Measurements from ENCODE around the gene GREM2.

- no peak for TF ChIP-seq CTCF (IDR thresholded peaks at IDR 0.05; ENCODE audit: extremely low read depth in 1 of 2, insufficient read depth in 1 of 2, low read depth in 1 of 2, low read length in 2 of 2)
- no peak for TF ChIP-seq MYC (IDR thresholded peaks at IDR 0.05; ENCODE audit: low read depth, low read length)
- TF ChIP-seq EZH2 (IDR thresholded peaks at IDR 0.05; ENCODE audit: borderline replicate concordance, low read depth, low read length, severe bottlenecking): no peak
- no peak for TF ChIP-seq JUN (IDR thresholded peaks at IDR 0.05; ENCODE audit: borderline replicate concordance, insufficient read depth, insufficient read length, low read depth)
These were observed 49.2 kb downstream of the GREM2 start for GRCh38 chr1:240562779-240563178.
